Heart left ventricle (tissue), 13 donors: Measurements from ENCODE around the gene HSDL1.

ENCODE experiments used
- CTCF ChIP-seq, 12 donors: fragments of 200-600 bp; sonication (generic) in 4 of 12; IDR thresholded peaks; one replicate each; pipeline versions ENCODE4 v1.5.0 to v1.8.0; 2018 to 2022; ENCODE audit warnings: antibody characterized with exemption in 12 of 12, mild to moderate bottlenecking in 5 of 12
- POLR2A ChIP-seq, 2 donors: fragments of 450-650 bp; IDR thresholded peaks; one replicate each; pipeline ENCODE4 v1.6.1; 2017; ENCODE audit warnings: antibody characterized with exemption in 2 of 2, mild to moderate bottlenecking in 2 of 2, moderate library complexity in 2 of 2
- donor health status: ischemic (EF 13 %, LVEDD 7.1; RV severe dilation, severe dysfunction).
- donor health status: DM: no; HTN: yes; CAD: no.
- donor health status: DM: no; HTN: no; CAD: no.
- donor health status: ischemic (EF 25% LVEDD 6.9; RV normal size, moderate dysfunction).
- donor health status: ischemic (EF 25% LVEDD 5.7; RV mildly dilated, moderate dysfunction).
- donor health status: ischemic (EF 35%, LVEDD 5.7; RV mildly dilated, moderate dysfunction).
- donor health status: nonischemic (EF 11% LVEDD 7.7; RV severe dilation, severe dysfunction).
- donor health status: DM: yes; HTN: yes; CAD: no.
- donor health status: PGD.
- donor health status: ischemic (EF 29% LVEDD 5.4; RV normal size, mild dysfunction).
- donor health status: nonischemic (EF 23%, LVEDD 6.1; RV moderate dilation, normal function).

- no peak for TF ChIP-seq CTCF (IDR thresholded peaks at IDR 0.05)
- TF ChIP-seq POLR2A (IDR thresholded peaks at IDR 0.05) = no peak
Measured at GRCh38 chr16:84181144-84181915, 36.4 kb upstream of the HSDL1 start.
